Gastrocnemius medialis (tissue), 4 donors: ENCODE measurements around the gene SYNPR.

ENCODE experiments used
- POLR2A ChIP-seq, 2 donors: fragments of 450-650 bp; IDR thresholded peaks; one replicate each; pipeline ENCODE4 v1.6.1; 2017; ENCODE audit warnings: antibody characterized with exemption in 2 of 2, mild to moderate bottlenecking in 2 of 2, moderate library complexity in 2 of 2
- TF ChIP-seq, protein P1 (sequence below), 5 experiments: fragments of 450-650 bp in 3 of 5; fragments of 200-600 bp in 2 of 5; sonication (generic) in 2 of 5; IDR thresholded peaks in 4 of 5; conservative IDR thresholded peaks in 1 of 5; 1 replicate in 4 of 5; 2 replicates in 1 of 5; pipeline ENCODE4 v1.5.1; 2016 to 2019; ENCODE audit warnings: antibody characterized with exemption in 5 of 5, mild to moderate bottlenecking in 3 of 5, moderate library complexity in 3 of 5

DNA sequence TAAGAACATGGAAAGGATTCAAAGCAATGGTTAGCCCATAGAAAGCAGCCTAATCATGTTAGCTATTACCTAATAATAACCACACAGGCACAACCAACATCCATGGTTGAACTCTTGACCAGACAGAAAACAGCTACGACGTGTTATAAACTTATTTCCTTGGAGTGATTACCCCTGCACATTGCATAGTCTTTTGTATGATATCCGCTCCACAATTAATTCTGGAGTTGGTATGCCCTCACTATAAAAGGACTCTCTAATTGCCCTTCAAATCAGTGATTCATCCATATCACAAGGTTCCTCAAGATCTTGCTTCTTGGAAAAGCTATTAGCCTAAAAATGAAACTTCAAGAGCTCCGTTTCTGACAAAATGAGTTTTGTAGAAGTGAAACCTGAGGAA is 117.9 kb downstream of the SYNPR start:
- TF ChIP-seq, protein P1, sequence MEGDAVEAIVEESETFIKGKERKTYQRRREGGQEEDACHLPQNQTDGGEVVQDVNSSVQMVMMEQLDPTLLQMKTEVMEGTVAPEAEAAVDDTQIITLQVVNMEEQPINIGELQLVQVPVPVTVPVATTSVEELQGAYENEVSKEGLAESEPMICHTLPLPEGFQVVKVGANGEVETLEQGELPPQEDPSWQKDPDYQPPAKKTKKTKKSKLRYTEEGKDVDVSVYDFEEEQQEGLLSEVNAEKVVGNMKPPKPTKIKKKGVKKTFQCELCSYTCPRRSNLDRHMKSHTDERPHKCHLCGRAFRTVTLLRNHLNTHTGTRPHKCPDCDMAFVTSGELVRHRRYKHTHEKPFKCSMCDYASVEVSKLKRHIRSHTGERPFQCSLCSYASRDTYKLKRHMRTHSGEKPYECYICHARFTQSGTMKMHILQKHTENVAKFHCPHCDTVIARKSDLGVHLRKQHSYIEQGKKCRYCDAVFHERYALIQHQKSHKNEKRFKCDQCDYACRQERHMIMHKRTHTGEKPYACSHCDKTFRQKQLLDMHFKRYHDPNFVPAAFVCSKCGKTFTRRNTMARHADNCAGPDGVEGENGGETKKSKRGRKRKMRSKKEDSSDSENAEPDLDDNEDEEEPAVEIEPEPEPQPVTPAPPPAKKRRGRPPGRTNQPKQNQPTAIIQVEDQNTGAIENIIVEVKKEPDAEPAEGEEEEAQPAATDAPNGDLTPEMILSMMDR (IDR thresholded peaks at IDR 0.05 in 4 of 5, conservative IDR thresholded peaks at IDR 0.05 in 1 of 5), result no peak
- TF ChIP-seq POLR2A (IDR thresholded peaks at IDR 0.05), result no peak
